Activated CD8-positive, alpha-beta memory T cell treated with anti-CD3 and anti-CD28 coated beads for 36 hours (primary cell): Measurements from ENCODE around the gene ACACA. TPM values are rescaled to one million over a fixed set of nuclear protein-coding genes. Genes with fewer than 3 reads are reported as not detected.
"Not testable (repeated sequence)": the region's sequence is repeated elsewhere in the genome, so short reads cannot be mapped to it uniquely, and the experiment has no call there.

ENCODE experiments used
- CTCF ChIA-PET: fragments of 350-600 bp; sonication (Branson Sonifier 250); formaldehyde crosslinking; loops from one replicate; lab custom pipeline; 2021; ENCODE audit warnings: antibody characterized with exemption; lab: Charles Lee
- POLR2A ChIA-PET: fragments of 350-600 bp; sonication (Branson Sonifier 250); formaldehyde crosslinking; loops from one replicate; lab custom pipeline; 2021; ENCODE audit warnings: antibody characterized with exemption; lab: Charles Lee
- total RNA-seq, 2 experiments: library from RNA; stranded (reverse); gene quantifications; one replicate each; pipeline ENCODE4 v1.2.3, GENCODE V29; 2021

ACACA gene
- total RNA-seq, 2 experiments from 2014 or later: 74.8 to 82.9 TPM

- CTCF ChIA-PET: interaction anchor here (1.0 kb wide), 1 partner anchor 478 kb away, joined by 3 read pairs; no protein-coding TSS in a partner anchor
- POLR2A ChIA-PET: no interaction called here
Measured at GRCh38 chr17:37081287-37081686, 325.3 kb downstream of the ACACA start.

GRCh38 chr17:37079735-37080134 is 326.9 kb downstream of the ACACA start:
- ChIA-PET CTCF (no interaction called here), POLR2A (no interaction called here)

GRCh38 chr17:37079065-37079708 is 327.4 kb downstream of the ACACA start:
- POLR2A ChIA-PET: no interaction called here
- CTCF ChIA-PET: no interaction called here

GRCh38 chr17:37073464-37073863 is 333.2 kb downstream of the ACACA start:
- POLR2A ChIA-PET, CTCF ChIA-PET: not testable (repeated sequence)

GRCh38 chr17:37069087-37069486 is 337.5 kb downstream of the ACACA start:
- ChIA-PET CTCF (no interaction called here), POLR2A (no interaction called here)

GRCh38 chr17:37068266-37068665 is 338.4 kb downstream of the ACACA start:
- POLR2A ChIA-PET: no interaction called here
- CTCF ChIA-PET: no interaction called here

- POLR2A ChIA-PET: no interaction called here
- CTCF ChIA-PET: no interaction called here
Measured at GRCh38 chr17:37067555-37068111, 339.0 kb downstream of the ACACA start.

GRCh38 chr17:37066322-37067255 is 340.0 kb downstream of the ACACA start:
- ChIA-PET POLR2A (no interaction called here), CTCF (no interaction called here)

- POLR2A ChIA-PET: no interaction called here
- CTCF ChIA-PET: no interaction called here
Measured at GRCh38 chr17:37065486-37066321, 340.9 kb downstream of the ACACA start.

- CTCF ChIA-PET: no interaction called here
- POLR2A ChIA-PET: no interaction called here
Measured at GRCh38 chr17:37064956-37065355, 341.7 kb downstream of the ACACA start.

GRCh38 chr17:37064206-37064605 is 342.4 kb downstream of the ACACA start:
- ChIA-PET POLR2A (no interaction called here), CTCF (no interaction called here)

- ChIA-PET CTCF (no interaction called here), POLR2A (no interaction called here)
Measured at GRCh38 chr17:37062021-37062420, 344.6 kb downstream of the ACACA start.

GRCh38 chr17:37060928-37061327 is 345.7 kb downstream of the ACACA start:
- ChIA-PET CTCF (no interaction called here), POLR2A (no interaction called here)

GRCh38 chr17:37060094-37060493 is 346.5 kb downstream of the ACACA start:
- POLR2A ChIA-PET: no interaction called here
- CTCF ChIA-PET: interaction anchor here (1.3 kb wide), 1 partner anchor 12 kb away, joined by 6 read pairs; no protein-coding TSS in a partner anchor

- POLR2A ChIA-PET: no interaction called here
- CTCF ChIA-PET: interaction anchor here (0.6 to 1.3 kb wide), 2 partner anchors 12 to 41 kb away, joined by 3 to 6 read pairs; no protein-coding TSS in a partner anchor
Measured at GRCh38 chr17:37059493-37059892, 347.1 kb downstream of the ACACA start.

- POLR2A ChIA-PET: no interaction called here
- CTCF ChIA-PET: interaction anchor here (1.2 kb wide), 1 partner anchor 9 kb away, joined by 3 read pairs; no protein-coding TSS in a partner anchor
Measured at GRCh38 chr17:37056622-37057021, 350.0 kb downstream of the ACACA start.

- CTCF ChIA-PET: no interaction called here
- POLR2A ChIA-PET: no interaction called here
Measured at GRCh38 chr17:37054894-37055293, 351.7 kb downstream of the ACACA start.

- CTCF ChIA-PET: no interaction called here
- POLR2A ChIA-PET: no interaction called here
Measured at GRCh38 chr17:37052450-37052849, 354.2 kb downstream of the ACACA start.

GRCh38 chr17:37051833-37052232 is 354.8 kb downstream of the ACACA start:
- ChIA-PET POLR2A (no interaction called here), CTCF (no interaction called here)
